WI38 (cell line): ENCODE results near the gene PHYHD1.

ENCODE experiments used
- H3K4me3 ChIP-seq: 2 replicates; pipeline ENCODE4 v1.5.1; 2011; ENCODE audit warnings: low read depth, mild to moderate bottlenecking, control low read depth, low read length
- TF ChIP-seq, protein P1 (sequence below): IDR thresholded peaks from 2 replicates; pipeline ENCODE4 v1.5.1; 2012; ENCODE audit warnings: low read depth, mild to moderate bottlenecking, control low read depth, low read length

The PHYHD1 gene

DNA sequence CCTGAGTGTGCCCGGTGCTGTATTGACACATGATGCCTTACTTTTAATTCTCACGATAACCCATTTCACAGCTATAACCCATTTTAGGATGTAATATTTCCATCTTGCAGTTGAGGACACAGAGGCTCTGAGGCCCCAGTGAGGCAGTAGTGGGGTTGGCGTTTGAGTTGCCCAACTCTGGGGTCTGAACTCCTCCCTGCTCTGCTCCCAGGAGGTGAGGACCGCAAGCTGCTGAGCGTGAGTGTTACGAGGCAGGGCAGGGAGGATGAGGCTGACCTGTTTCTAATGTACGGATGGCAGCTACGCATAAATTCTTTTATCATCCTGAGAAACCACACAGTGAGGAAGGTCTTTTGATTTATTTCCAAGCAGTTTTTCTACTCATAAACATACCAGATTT, 27.4 kb upstream of the PHYHD1 start:
- TF ChIP-seq, protein P1, sequence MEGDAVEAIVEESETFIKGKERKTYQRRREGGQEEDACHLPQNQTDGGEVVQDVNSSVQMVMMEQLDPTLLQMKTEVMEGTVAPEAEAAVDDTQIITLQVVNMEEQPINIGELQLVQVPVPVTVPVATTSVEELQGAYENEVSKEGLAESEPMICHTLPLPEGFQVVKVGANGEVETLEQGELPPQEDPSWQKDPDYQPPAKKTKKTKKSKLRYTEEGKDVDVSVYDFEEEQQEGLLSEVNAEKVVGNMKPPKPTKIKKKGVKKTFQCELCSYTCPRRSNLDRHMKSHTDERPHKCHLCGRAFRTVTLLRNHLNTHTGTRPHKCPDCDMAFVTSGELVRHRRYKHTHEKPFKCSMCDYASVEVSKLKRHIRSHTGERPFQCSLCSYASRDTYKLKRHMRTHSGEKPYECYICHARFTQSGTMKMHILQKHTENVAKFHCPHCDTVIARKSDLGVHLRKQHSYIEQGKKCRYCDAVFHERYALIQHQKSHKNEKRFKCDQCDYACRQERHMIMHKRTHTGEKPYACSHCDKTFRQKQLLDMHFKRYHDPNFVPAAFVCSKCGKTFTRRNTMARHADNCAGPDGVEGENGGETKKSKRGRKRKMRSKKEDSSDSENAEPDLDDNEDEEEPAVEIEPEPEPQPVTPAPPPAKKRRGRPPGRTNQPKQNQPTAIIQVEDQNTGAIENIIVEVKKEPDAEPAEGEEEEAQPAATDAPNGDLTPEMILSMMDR, result no peak
- no peak overlapping the region for H3K4me3 ChIP-seq

DNA sequence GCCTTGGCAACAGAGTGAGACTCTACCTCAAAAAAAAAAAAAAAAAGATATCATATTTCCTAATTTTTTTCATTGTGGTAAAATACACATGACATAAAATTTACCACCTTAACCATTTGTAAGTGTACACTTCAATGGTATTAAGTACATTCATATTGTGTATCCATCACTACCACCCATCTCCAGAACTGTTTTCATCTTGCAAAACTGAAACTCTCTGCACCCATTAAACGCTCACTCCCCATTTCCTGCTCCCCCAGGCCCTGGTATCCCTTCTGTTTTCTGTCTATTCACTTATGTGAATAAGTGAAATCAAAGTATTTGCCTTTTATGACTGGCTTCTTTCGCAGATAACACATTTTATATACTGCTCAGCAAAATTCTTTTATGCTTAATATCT, 26.0 kb upstream of the PHYHD1 start:
- no peak overlapping the region for H3K4me3 ChIP-seq
- TF ChIP-seq, protein P1, result no peak

DNA sequence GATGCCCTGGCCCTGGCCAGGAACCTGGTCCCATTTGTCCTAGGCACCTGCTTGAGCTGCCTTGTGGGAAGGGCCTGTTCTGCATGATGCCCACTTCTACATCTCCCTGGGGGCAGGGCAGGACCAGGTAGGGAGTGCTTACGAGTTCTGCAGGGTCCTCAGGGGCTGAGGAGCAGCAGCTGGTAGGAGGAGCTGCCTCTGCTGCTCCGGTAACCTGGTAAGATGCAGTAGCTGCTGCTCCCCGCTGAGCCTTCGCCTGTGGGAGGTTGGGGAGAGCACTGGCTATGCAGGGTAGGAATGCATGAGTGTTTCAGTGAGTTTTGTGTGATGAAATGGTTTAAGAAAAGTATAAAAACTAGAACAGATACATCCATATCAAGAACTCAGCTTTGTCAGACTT, 25.2 kb upstream of the PHYHD1 start:
- H3K4me3 ChIP-seq, result no peak overlapping the region
- TF ChIP-seq, protein P1, result no peak

DNA sequence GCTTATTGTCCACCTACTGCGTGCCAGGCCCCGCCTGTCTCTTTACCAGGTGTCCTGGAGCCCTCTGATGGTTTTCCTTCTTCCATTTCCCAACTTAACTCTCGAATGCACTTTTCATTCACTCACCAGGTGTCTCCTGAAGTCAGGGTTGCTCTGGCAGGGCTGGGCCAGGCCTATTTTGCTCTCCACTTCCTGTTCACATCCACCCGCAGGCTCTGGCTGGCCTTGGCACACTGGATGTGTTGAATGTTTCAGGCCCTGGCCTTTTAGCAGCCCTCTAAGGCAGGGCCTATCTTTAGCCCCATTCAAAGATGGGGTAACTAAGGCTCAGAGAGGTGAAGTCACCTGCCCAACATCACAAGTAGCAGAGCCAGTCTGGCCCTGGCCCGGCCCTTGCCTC, 22.4 kb upstream of the PHYHD1 start:
- TF ChIP-seq, protein P1, result no peak
- H3K4me3 ChIP-seq, result no peak overlapping the region

DNA sequence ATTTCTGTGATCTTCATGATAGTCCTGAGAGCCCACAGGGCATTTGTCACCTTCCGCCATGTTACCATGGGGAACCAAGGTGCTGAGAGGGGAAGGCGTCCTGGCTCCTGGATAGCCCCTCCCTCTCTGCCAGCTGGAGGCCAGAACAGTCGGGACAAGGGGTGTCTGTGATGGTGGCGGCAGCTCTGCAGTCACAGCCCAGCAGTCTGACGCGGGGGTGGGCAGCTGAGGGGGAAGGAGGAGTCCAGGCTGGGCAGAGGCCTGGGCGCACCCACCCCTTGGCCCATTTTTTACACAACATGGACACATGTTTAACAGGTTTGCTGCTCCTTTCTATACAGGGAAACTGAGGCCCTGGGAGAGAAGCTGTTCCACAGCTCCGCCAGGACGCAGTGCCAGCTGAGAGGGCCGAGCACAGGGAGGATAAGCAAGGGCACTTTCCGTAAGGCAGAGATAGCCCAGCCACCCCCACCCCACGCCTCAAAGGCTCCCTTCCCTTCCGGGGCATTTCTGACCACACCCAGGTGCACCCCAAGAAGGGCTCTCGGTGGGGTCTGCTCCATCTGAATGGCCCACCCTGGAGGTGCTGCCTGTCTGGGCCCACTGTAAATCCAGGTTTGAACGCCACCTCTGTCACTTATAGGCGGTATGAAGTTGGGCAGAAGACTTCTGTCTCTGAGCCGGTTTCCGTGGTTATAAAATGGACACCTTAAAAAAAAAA, 21.8 kb upstream of the PHYHD1 start:
- no peak overlapping the region for H3K4me3 ChIP-seq
- TF ChIP-seq, protein P1, result no peak

DNA sequence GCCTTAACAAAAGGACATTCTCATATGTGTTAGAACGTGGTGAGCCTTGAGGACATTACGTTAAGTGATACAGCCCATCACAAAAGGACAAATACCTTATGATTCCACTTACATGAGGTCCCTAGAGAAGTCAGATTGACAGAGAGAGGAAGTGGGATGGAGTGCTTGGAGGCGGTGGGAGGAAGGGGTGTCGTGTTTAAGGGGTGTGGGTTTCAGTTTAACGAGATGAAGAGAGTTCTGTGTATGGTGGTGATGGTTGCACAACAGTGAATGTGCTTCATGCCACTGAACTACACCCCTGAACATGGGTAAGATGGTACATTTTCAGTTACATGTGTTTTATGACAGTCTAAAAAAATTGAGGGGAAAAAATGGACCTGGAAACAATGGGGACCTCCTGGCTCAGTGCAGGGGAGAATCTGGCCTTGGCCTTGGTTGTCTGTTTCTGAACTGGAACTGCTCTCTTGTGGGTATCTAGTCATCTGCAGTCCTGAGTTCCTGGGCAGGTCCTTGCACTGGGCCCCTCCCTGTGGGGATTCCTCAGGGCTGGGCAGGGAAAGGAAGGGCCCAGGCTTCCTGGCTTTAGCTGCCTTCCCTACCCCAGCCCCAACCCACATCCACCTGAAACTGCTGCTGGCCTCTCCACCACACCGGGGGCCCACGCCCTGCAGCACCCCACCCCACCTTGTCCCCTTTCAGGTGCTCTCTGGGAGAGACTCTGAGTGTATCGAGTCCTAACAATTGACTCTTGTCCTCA, 21.0 kb upstream of the PHYHD1 start:
- TF ChIP-seq, protein P1, result no peak
- H3K4me3 ChIP-seq, result no peak overlapping the region

DNA sequence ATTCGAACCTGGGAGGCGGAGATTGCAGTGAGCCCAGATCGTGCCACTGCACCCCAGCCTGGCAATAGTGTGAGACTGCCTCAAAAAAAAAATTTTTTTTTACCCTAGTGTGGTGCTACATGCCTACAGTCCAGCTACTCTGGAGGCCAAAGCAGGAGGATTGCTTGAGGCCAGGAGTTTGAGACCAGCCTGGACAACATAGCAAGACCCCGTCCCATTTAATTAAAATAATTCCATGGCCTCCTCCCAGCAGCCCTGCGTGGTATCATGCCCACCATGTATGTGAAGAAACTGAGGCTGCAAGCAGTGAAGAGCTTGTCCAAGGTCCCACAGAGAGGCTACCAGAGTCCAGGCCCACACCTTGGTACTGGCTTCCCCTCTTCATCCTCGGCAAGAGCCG, 19.4 kb upstream of the PHYHD1 start:
- no peak overlapping the region for H3K4me3 ChIP-seq
- TF ChIP-seq, protein P1, result no peak
